A549 (cell line): ENCODE measurements around the gene DGKD. TPM values are rescaled to one million over a fixed set of nuclear protein-coding genes. Genes with fewer than 3 reads are reported as not detected.

ENCODE experiments used
- ATOH8 ChIP-seq: fragments of 250-450 bp; sonication (Bioruptor Pico); IDR thresholded peaks from 2 replicates; pipeline ENCODE4 v1.5.0; 2020; ENCODE audit warnings: low read depth, mild to moderate bottlenecking, moderate library complexity
- CBX2 ChIP-seq: fragments of 200-600 bp; sonication (generic); IDR thresholded peaks from 2 replicates; pipeline ENCODE4 v1.6.1; 2016; ENCODE audit warnings: low read depth, mild to moderate bottlenecking, borderline replicate concordance
- CBX8 ChIP-seq: fragments of 200-600 bp; sonication (generic); IDR thresholded peaks from 2 replicates; pipeline ENCODE4 v1.6.1; 2016
- CEBPB ChIP-seq, 2 experiments: fragments of >200 bp in 1 of 2; sonication (Bioruptor Twin) in 1 of 2; formaldehyde crosslinking in 1 of 2; IDR thresholded peaks; 2 replicates each; pipeline ENCODE4 v1.6.1; 2012 to 2016
- CHD2 ChIP-seq: fragments of 150-350 bp; IDR thresholded peaks from 2 replicates; pipeline ENCODE4 v1.6.1; 2014; ENCODE audit warnings: low read length; ENCODE audit not compliant: partially characterized antibody
- CTCF ChIP-seq: fragments of >200 bp; sonication (Bioruptor Twin); formaldehyde crosslinking; IDR thresholded peaks from 3 replicates; pipeline ENCODE4 v1.5.1; 2016
- E2F6 ChIP-seq: IDR thresholded peaks from 2 replicates; pipeline ENCODE4 v1.6.1; 2012; ENCODE audit warnings: low read depth, borderline replicate concordance
- EHF ChIP-seq: fragments of 250-450 bp; sonication (Bioruptor Pico); IDR thresholded peaks from 2 replicates; pipeline ENCODE4 v1.5.0; 2020; ENCODE audit warnings: mild to moderate bottlenecking
- EHMT2 ChIP-seq: fragments of 200-600 bp; sonication (generic); IDR thresholded peaks from 2 replicates; pipeline ENCODE4 v1.6.1; 2016; ENCODE audit warnings: antibody characterized with exemption, low read depth, mild to moderate bottlenecking, moderate library complexity
- FOSB ChIP-seq: fragments of 250-450 bp; sonication (Bioruptor Pico); IDR thresholded peaks from 2 replicates; pipeline ENCODE4 v1.5.0; 2020; ENCODE audit warnings: mild to moderate bottlenecking, moderate library complexity
- FOXS1 ChIP-seq: fragments of 250-450 bp; sonication (Bioruptor Pico); IDR thresholded peaks from 2 replicates; pipeline ENCODE4 v1.5.0; 2020; ENCODE audit warnings: mild to moderate bottlenecking, moderate library complexity
- GATA3 ChIP-seq: IDR thresholded peaks from 2 replicates; pipeline ENCODE4 v1.6.1; 2012; ENCODE audit warnings: borderline replicate concordance
- HMGXB4 ChIP-seq: fragments of 250-450 bp; sonication (Bioruptor Pico); IDR thresholded peaks from 2 replicates; pipeline ENCODE4 v1.5.0; 2021; ENCODE audit warnings: mild to moderate bottlenecking, moderate library complexity, borderline replicate concordance
- HOXB13 ChIP-seq: fragments of 250-450 bp; sonication (Bioruptor Pico); IDR thresholded peaks from 2 replicates; pipeline ENCODE4 v1.5.0; 2020; ENCODE audit warnings: low read depth, mild to moderate bottlenecking, moderate library complexity
- HOXB5 ChIP-seq: fragments of 250-450 bp; sonication (Bioruptor Pico); IDR thresholded peaks from 2 replicates; pipeline ENCODE4 v1.5.0; 2020; ENCODE audit warnings: mild to moderate bottlenecking, moderate library complexity
- JUN ChIP-seq, 2 experiments: fragments of >200 bp; sonication (Bioruptor Twin); formaldehyde crosslinking; IDR thresholded peaks; 2 replicates in 1 of 2; 3 replicates in 1 of 2; pipeline ENCODE4 v1.6.1; 2016 to 2017
- JUNB ChIP-seq: fragments of >200 bp; sonication (Bioruptor Twin); formaldehyde crosslinking; IDR thresholded peaks from 2 replicates; pipeline ENCODE4 v1.6.1; 2016
- MAFK ChIP-seq: fragments of 450-650 bp; IDR thresholded peaks from 2 replicates; pipeline ENCODE4 v1.6.1; 2014; ENCODE audit not compliant: partially characterized antibody
- MAX ChIP-seq: IDR thresholded peaks from 2 replicates; pipeline ENCODE4 v1.6.1; 2012
- NPAS2 ChIP-seq: fragments of 250-450 bp; sonication (Bioruptor Pico); IDR thresholded peaks from 2 replicates; pipeline ENCODE4 v1.8.0; 2022; ENCODE audit warnings: mild to moderate bottlenecking, moderate library complexity, borderline replicate concordance
- NR3C1 ChIP-seq: fragments of >200 bp; sonication (Bioruptor Twin); formaldehyde crosslinking; IDR thresholded peaks from 3 replicates; pipeline ENCODE4 v1.6.1; 2017
- PHF8 ChIP-seq: fragments of 200-600 bp; sonication (generic); IDR thresholded peaks from 2 replicates; pipeline ENCODE4 v1.6.1; 2016; ENCODE audit warnings: low read depth, mild to moderate bottlenecking, antibody characterized with exemption, moderate library complexity, borderline replicate concordance
- POLR2A ChIP-seq: IDR thresholded peaks from 2 replicates; pipeline ENCODE4 v1.6.1; 2012; ENCODE audit warnings: mild to moderate bottlenecking, low read length
- POLR2AphosphoS2 ChIP-seq: conservative IDR thresholded peaks from 2 replicates; pipeline ENCODE4 v1.6.1; 2012; ENCODE audit warnings: low read length, improper control_type of control experiment, inconsistent platforms
- RAD21 ChIP-seq, 2 experiments: fragments of >200 bp in 1 of 2; sonication (Bioruptor Twin) in 1 of 2; formaldehyde crosslinking in 1 of 2; IDR thresholded peaks in 1 of 2; conservative IDR thresholded peaks in 1 of 2; 2 replicates in 1 of 2; 3 replicates in 1 of 2; pipeline ENCODE4 v1.6.1; 2012 to 2018; ENCODE audit warnings: inconsistent platforms in 1 of 2
- RARB ChIP-seq: fragments of 250-450 bp; sonication (Bioruptor Pico); IDR thresholded peaks from 2 replicates; pipeline ENCODE4 v1.8.0; 2021; ENCODE audit warnings: mild to moderate bottlenecking, moderate library complexity
- RCOR1 ChIP-seq: fragments of 150-350 bp; IDR thresholded peaks from 2 replicates; pipeline ENCODE4 v1.6.1; 2014; ENCODE audit warnings: antibody characterized with exemption, low read length, low read depth
- RFX5 ChIP-seq: fragments of 450-650 bp; IDR thresholded peaks from 2 replicates; pipeline ENCODE4 v1.7.1; 2014; ENCODE audit warnings: antibody characterized with exemption, mild to moderate bottlenecking, moderate library complexity
- SMC3 ChIP-seq: fragments of >200 bp; sonication (Bioruptor Twin); formaldehyde crosslinking; IDR thresholded peaks from 3 replicates; pipeline ENCODE4 v1.6.1; 2018; ENCODE audit warnings: inconsistent platforms
- TP53 ChIP-seq: fragments of 250-450 bp; sonication (Bioruptor Pico); IDR thresholded peaks from 2 replicates; pipeline ENCODE4 v1.5.0; 2021; ENCODE audit warnings: mild to moderate bottlenecking, moderate library complexity
- ZC3H11A ChIP-seq: fragments of 450-650 bp; IDR thresholded peaks from 2 replicates; pipeline ENCODE4 v1.6.1; 2014; ENCODE audit warnings: antibody characterized with exemption, mild to moderate bottlenecking
- ZNF302 ChIP-seq: fragments of 250-450 bp; sonication (Bioruptor Pico); IDR thresholded peaks from 2 replicates; pipeline ENCODE4 v1.9.0; 2021; ENCODE audit warnings: inconsistent platforms, mild to moderate bottlenecking, moderate library complexity
- ZSCAN20 ChIP-seq: fragments of 250-450 bp; sonication (Bioruptor Pico); IDR thresholded peaks from 2 replicates; pipeline ENCODE4 v1.8.0; 2022; ENCODE audit warnings: mild to moderate bottlenecking, moderate library complexity
- polyA plus RNA-seq, 4 experiments: library from polyadenylated mRNA; depleted of rRNA in 3 of 4; stranded (reverse); fragments of >200 nt; fragmentation: RNase III in 1 of 4; extraction: RNeasy Plus Mini Kit Qiagen cat#74134 plus additional on column Dnase treatment in 1 of 4; gene quantifications; 2 replicates in 3 of 4; 3 replicates in 1 of 4; pipeline ENCODE4 v1.2.3, GENCODE V29; 2011 to 2017
- TF ChIP-seq, protein P1 (sequence below): fragments of 450-650 bp; IDR thresholded peaks from 2 replicates; pipeline ENCODE4 v1.6.1; 2014; ENCODE audit warnings: antibody characterized with exemption
- TF ChIP-seq, protein P2 (sequence below): fragments of >200 bp; sonication (Bioruptor Twin); formaldehyde crosslinking; IDR thresholded peaks from 2 replicates; pipeline ENCODE4 v1.6.1; 2016

Gene DGKD
- polyA plus RNA-seq, 2 of the 4 experiments (the other 2 are of a cell fraction): 68.8 to 99.6 TPM

- TF ChIP-seq RARB (CRISPR knock-in tag) (no peak; the same call in 1 of the 2 replicates), NR3C1 (no peak), POLR2A (no peak), HOXB13 (no peak), MAX (peak; percentile 62), TP53 (CRISPR knock-in tag) (no peak), E2F6 (no peak), ATOH8 (no peak), NPAS2 (CRISPR knock-in tag) (no peak), JUN (IDR thresholded peaks at IDR 0.05) (0 out of 5 replicates have a peak, but pooled peaks of 1 of the 2 experiments have one; percentile 41), POLR2AphosphoS2 (no peak), ZNF302 (CRISPR knock-in tag) (no peak), CTCF (no peak), FOSB (CRISPR knock-in tag) (no peak), JUNB (0 out of 2 replicates have a peak, but pooled peaks have one; percentile 32), RFX5 (no peak), RAD21 (conservative IDR thresholded peaks at IDR 0.05 in 1 of 2, IDR thresholded peaks at IDR 0.05 in 1 of 2) (no peak), HOXB5 (CRISPR knock-in tag) (peak; percentile 81), CEBPB (IDR thresholded peaks at IDR 0.05) (peak in 1 of 2 experiments; percentile 11; a peak in 1 of 4 replicates), EHF (CRISPR knock-in tag) (no peak), GATA3 (peak; percentile 48; the same call in 1 of the 2 replicates), CHD2 (no peak), FOXS1 (CRISPR knock-in tag) (no peak; the same call in 1 of the 2 replicates), CBX2 (no peak), MAFK (peak; percentile 100), HMGXB4 (CRISPR knock-in tag) (no peak), ZC3H11A (no peak), ZSCAN20 (no peak), CBX8 (no peak), RCOR1 (no peak), EHMT2 (no peak), SMC3 (no peak), PHF8 (no peak)
- TF ChIP-seq, protein P1, sequence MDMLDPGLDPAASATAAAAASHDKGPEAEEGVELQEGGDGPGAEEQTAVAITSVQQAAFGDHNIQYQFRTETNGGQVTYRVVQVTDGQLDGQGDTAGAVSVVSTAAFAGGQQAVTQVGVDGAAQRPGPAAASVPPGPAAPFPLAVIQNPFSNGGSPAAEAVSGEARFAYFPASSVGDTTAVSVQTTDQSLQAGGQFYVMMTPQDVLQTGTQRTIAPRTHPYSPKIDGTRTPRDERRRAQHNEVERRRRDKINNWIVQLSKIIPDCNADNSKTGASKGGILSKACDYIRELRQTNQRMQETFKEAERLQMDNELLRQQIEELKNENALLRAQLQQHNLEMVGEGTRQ: 0 out of 2 replicates have a peak, but pooled peaks have one; percentile 19
- TF ChIP-seq, protein P2, sequence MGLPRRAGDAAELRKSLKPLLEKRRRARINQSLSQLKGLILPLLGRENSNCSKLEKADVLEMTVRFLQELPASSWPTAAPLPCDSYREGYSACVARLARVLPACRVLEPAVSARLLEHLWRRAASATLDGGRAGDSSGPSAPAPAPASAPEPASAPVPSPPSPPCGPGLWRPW: peak; percentile 47; the same call in 1 of the 2 replicates
- TF ChIP-seq, all 56 proteins: peak for 14
Observed at GRCh38 chr2:233426619-233427342, 72.5 kb downstream of the DGKD start (continued).
